ENCODE results near the gene SNX9. TPM values are rescaled to one million over a fixed set of nuclear protein-coding genes. Genes with fewer than 3 reads are reported as not detected.

Gene SNX9
- total RNA-seq, 1 donor from 2014 or later: 25.0 TPM

- no peak for TF ChIP-seq CTCF (IDR thresholded peaks at IDR 0.05)
- Histone ChIP-seq H3K27me3 (ENCODE audit: low read depth) (no peaks in the 10 kb centered on the region), H3K27ac (no peak overlapping the region), H3K36me3 (peaks cover 25% of the 10 kb centered on the region), H3K4me1 (peaks cover 11% of the 10 kb centered on the region), H3K9me3 (no peaks in the 10 kb centered on the region), H3K4me3 (no peak overlapping the region)
- DNase-seq (no peak), ATAC-seq (no peak)
- intact Hi-C loops (cut with DNase I): no loop called here
Measured at GRCh38 chr6:157885876-157886275, 62.8 kb downstream of the SNX9 start.

- Histone ChIP-seq H3K27me3 (ENCODE audit: low read depth) (no peaks in the 10 kb centered on the region), H3K9me3 (no peaks in the 10 kb centered on the region), H3K36me3 (peaks cover 17% of the 10 kb centered on the region), H3K27ac (no peak overlapping the region), H3K4me1 (no peaks in the 10 kb centered on the region), H3K4me3 (no peak overlapping the region)
- ATAC-seq (no peak), DNase-seq (no peak)
- intact Hi-C loops (cut with DNase I): no loop called here
- TF ChIP-seq CTCF (IDR thresholded peaks at IDR 0.05): no peak
Measured at GRCh38 chr6:157887892-157888291, 64.8 kb downstream of the SNX9 start.

- no peak overlapping the region for H3K27ac ChIP-seq
- TF ChIP-seq CTCF (IDR thresholded peaks at IDR 0.05): no peak
- H3K4me3 ChIP-seq: no peak overlapping the region
- intact Hi-C loops (cut with DNase I): no loop called here
- no peak for DNase-seq
- H3K4me1 ChIP-seq: no peaks in the 10 kb centered on the region
- peak; percentile 16 to 53 for ATAC-seq
- no peaks in the 10 kb centered on the region for H3K9me3 ChIP-seq
- no peaks in the 10 kb centered on the region for H3K27me3 ChIP-seq (ENCODE audit: low read depth)
- peaks cover 15% of the 10 kb centered on the region for H3K36me3 ChIP-seq
Measured at GRCh38 chr6:157891544-157892362, 68.7 kb downstream of the SNX9 start.

- TF ChIP-seq CTCF (IDR thresholded peaks at IDR 0.05): no peak
- ATAC-seq: no peak
- no peak overlapping the region for H3K27ac ChIP-seq
- peaks cover 17% of the 10 kb centered on the region for H3K36me3 ChIP-seq
- intact Hi-C loops (cut with DNase I): no loop called here
- H3K4me1 ChIP-seq: no peaks in the 10 kb centered on the region
- no peak overlapping the region for H3K4me3 ChIP-seq
- H3K9me3 ChIP-seq: no peaks in the 10 kb centered on the region
- no peak for DNase-seq
- H3K27me3 ChIP-seq (ENCODE audit: low read depth): no peaks in the 10 kb centered on the region
Measured at GRCh38 chr6:157892363-157892877, 69.4 kb downstream of the SNX9 start.

- ATAC-seq (no peak), DNase-seq (no peak)
- no peaks in the 10 kb centered on the region for H3K9me3 ChIP-seq
- H3K4me3 ChIP-seq: no peak overlapping the region
- no peaks in the 10 kb centered on the region for H3K4me1 ChIP-seq
- intact Hi-C loops (cut with DNase I): no loop called here
- no peaks in the 10 kb centered on the region for H3K27me3 ChIP-seq (ENCODE audit: low read depth)
- TF ChIP-seq CTCF (IDR thresholded peaks at IDR 0.05): no peak
- H3K27ac ChIP-seq: no peak overlapping the region
- peaks cover 17% of the 10 kb centered on the region for H3K36me3 ChIP-seq
Measured at GRCh38 chr6:157893238-157893637, 70.2 kb downstream of the SNX9 start.
